Iris pigment epithelial cell (primary cell): ENCODE data around the gene DLAT.
A peak's percentile ranks its signal among the peaks of the same experiment; 100 is the strongest.
"Not testable (repeated sequence)": the region's sequence is repeated elsewhere in the genome, so short reads cannot be mapped to it uniquely, and the experiment has no call there.

Experiments
- DNase-seq: peaks from one replicate; pipeline ENCODE4 v3.0.0-alpha.2; 2011; ENCODE audit warnings: low read depth

The DLAT gene

GRCh38 chr11:112049777-112050176, 24.6 kb downstream of the DLAT start:
- no peak for DNase-seq

- DNase-seq = no peak
Measured at GRCh38 chr11:112050721-112051120, 25.5 kb downstream of the DLAT start.

- DNase-seq = no peak
Measured at GRCh38 chr11:112051768-112052167, 26.6 kb downstream of the DLAT start.

GRCh38 chr11:112057170-112057569, 32.0 kb downstream of the DLAT start:
- DNase-seq = no peak

GRCh38 chr11:112058103-112058502, 32.9 kb downstream of the DLAT start:
- no peak for DNase-seq

GRCh38 chr11:112062923-112063322, 37.7 kb downstream of the DLAT start:
- no peak for DNase-seq

GRCh38 chr11:112073941-112074811, 49.0 kb downstream of the DLAT start, which contains the start of the genes NKAPD1 and PIH1D2:
Gene NKAPD1, plus strand, starts transcription at chr11:112074299. Its CDS starts 1,276 bp downstream, at chr11:112075575.
Gene PIH1D2, minus strand, starts transcription at chr11:112074017. Its CDS starts 843 bp downstream, at chr11:112073174.
- DNase-seq = peak; percentile 86

GRCh38 chr11:112082729-112083128, 57.5 kb downstream of the DLAT start:
- DNase-seq = peak; percentile 96

- DNase-seq = peak; percentile 42
Measured at GRCh38 chr11:112085822-112086421, 60.7 kb downstream of the DLAT start.

GRCh38 chr11:112086422-112087191, 61.4 kb downstream of the DLAT start, which contains the start of the genes SDHD and TIMM8B:
Gene SDHD, plus strand, starts transcription at chr11:112086873. Its CDS starts 35 bp downstream, at chr11:112086908.
Gene TIMM8B, minus strand, starts transcription at chr11:112086756. Its CDS starts 33 bp downstream, at chr11:112086723.
- DNase-seq = peak; percentile 96

GRCh38 chr11:112087212-112087611, 62.0 kb downstream of the DLAT start:
- DNase-seq = peak; percentile 11

GRCh38 chr11:112095302-112095701, 70.1 kb downstream of the DLAT start:
- DNase-seq = not testable (repeated sequence)

- peak; percentile 49 for DNase-seq
Measured at GRCh38 chr11:112096194-112096593, 71.0 kb downstream of the DLAT start.

GRCh38 chr11:112097734-112098528, 72.7 kb downstream of the DLAT start:
- DNase-seq = no peak

- DNase-seq = peak; percentile 87
Measured at GRCh38 chr11:112100462-112100861, 75.3 kb downstream of the DLAT start.

- DNase-seq = no peak
Measured at GRCh38 chr11:112103446-112103845, 78.2 kb downstream of the DLAT start.

GRCh38 chr11:112106070-112106469, 80.9 kb downstream of the DLAT start:
- DNase-seq = no peak
